Measurements from ENCODE around the gene SLC35G1. TPM values are rescaled to one million over a fixed set of nuclear protein-coding genes. Genes with fewer than 3 reads are reported as not detected.

SLC35G1 gene
- total RNA-seq, 1 experiment from 2014 or later = 3.6 TPM

DNA sequence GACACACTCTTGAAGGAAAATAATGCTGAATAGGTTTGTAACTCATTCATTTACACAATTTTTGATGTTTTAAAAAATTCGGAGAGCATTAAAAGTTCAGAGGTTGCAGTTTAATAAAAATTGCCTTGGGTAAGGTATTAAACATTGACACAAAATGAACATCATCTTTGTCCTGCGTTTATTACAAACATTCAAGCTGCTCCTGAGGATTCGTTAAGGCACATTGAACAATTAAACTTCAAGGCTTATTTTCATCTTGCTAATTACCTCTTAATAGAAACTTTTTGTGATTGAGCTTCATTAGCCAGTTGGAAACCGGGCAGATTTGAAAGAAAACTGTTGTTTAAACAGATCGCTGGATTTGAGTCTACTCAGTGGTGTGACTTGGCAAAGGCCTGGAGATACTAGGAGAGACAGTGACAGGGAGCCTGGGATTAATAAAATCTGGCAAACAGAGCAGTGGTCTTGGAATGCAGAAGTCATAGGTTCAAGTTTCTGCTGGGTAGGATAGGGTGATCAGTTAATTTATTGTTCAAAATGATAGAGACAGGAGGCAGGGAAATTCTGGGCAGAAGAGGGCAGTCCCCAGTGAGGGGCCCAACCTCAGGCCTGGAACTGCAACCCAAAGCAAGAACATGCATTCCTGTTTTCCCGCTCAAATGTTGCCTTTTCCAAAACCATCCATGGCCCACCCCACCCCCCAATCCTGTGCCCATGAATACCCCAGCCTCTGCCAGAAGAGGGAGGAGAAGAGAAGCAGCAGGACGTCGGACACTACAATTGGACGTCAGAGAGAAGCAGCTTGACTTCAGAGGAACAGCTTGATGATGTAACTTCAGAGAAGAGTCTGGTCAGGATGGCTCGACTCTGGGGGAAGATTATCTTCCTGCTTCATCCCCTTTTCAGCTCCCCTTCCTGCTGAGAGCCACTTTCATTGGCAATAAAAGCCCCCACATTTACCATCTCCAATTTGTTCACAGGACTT, 43.5 kb upstream of the SLC35G1 start:
- no peaks in the 10 kb centered on the region for H3K27me3 Mint-ChIP-seq (ENCODE audit: unreplicated experiment)
- intact Hi-C loops (cut with micrococcal nuclease; ENCODE audit: unreplicated experiment) = no loop called here
- H3K9me3 Mint-ChIP-seq (ENCODE audit: low read depth, unreplicated experiment) = no peaks in the 10 kb centered on the region
- CTCF ChIA-PET = interaction anchor here (0.7 kb wide), 1 partner anchor 60 kb away, joined by 4 read pairs; no protein-coding TSS in a partner anchor
- TF ChIP-seq, protein P1, sequence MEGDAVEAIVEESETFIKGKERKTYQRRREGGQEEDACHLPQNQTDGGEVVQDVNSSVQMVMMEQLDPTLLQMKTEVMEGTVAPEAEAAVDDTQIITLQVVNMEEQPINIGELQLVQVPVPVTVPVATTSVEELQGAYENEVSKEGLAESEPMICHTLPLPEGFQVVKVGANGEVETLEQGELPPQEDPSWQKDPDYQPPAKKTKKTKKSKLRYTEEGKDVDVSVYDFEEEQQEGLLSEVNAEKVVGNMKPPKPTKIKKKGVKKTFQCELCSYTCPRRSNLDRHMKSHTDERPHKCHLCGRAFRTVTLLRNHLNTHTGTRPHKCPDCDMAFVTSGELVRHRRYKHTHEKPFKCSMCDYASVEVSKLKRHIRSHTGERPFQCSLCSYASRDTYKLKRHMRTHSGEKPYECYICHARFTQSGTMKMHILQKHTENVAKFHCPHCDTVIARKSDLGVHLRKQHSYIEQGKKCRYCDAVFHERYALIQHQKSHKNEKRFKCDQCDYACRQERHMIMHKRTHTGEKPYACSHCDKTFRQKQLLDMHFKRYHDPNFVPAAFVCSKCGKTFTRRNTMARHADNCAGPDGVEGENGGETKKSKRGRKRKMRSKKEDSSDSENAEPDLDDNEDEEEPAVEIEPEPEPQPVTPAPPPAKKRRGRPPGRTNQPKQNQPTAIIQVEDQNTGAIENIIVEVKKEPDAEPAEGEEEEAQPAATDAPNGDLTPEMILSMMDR (IDR thresholded peaks at IDR 0.05; ENCODE audit: unreplicated experiment) = no peak
- DNase-seq = no peak
- H3K36me3 Mint-ChIP-seq (ENCODE audit: insufficient read depth, unreplicated experiment) = no peaks in the 10 kb centered on the region
- H3K4me3 Mint-ChIP-seq (ENCODE audit: low read depth, unreplicated experiment) = no peak overlapping the region
- no peak overlapping the region for H3K27ac Mint-ChIP-seq (ENCODE audit: unreplicated experiment)
- peaks cover 5% of the 10 kb centered on the region for H3K4me1 Mint-ChIP-seq (ENCODE audit: low read depth, unreplicated experiment)
- no TSS peak for BruUV-seq (replicated peaks)

DNA sequence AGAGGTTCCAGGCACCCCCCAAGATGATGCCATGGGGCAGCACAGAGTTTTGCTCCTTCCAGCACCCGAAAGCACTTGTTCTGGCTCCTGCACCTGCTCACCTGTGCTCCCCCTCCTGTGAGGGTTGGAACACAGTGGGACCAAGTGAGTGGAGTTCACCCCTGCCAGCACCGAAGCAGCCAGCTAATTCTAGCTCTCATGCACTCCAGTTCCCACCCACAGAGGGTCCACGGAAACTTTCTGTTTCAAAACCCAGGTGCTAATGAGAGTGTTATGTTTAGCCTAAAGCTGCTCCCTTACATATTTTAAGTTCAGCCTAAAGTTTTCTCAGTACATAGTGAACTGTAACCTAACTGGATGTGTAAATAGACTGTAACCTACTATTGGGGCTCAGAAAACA, 42.6 kb upstream of the SLC35G1 start:
- TF ChIP-seq, protein P1 (IDR thresholded peaks at IDR 0.05; ENCODE audit: unreplicated experiment) = no peak
- CTCF ChIA-PET = interaction anchor here (0.7 kb wide), 1 partner anchor 59 kb away, joined by 4 read pairs; no protein-coding TSS in a partner anchor
- H3K36me3 Mint-ChIP-seq (ENCODE audit: insufficient read depth, unreplicated experiment) = no peaks in the 10 kb centered on the region
- no TSS peak for BruUV-seq (replicated peaks)
- no peak overlapping the region for H3K4me3 Mint-ChIP-seq (ENCODE audit: low read depth, unreplicated experiment)
- no peaks in the 10 kb centered on the region for H3K27me3 Mint-ChIP-seq (ENCODE audit: unreplicated experiment)
- intact Hi-C loops (cut with micrococcal nuclease; ENCODE audit: unreplicated experiment) = no loop called here
- no peaks in the 10 kb centered on the region for H3K9me3 Mint-ChIP-seq (ENCODE audit: low read depth, unreplicated experiment)
- no peak overlapping the region for H3K27ac Mint-ChIP-seq (ENCODE audit: unreplicated experiment)
- peaks cover 9% of the 10 kb centered on the region for H3K4me1 Mint-ChIP-seq (ENCODE audit: low read depth, unreplicated experiment)
- DNase-seq = no peak

DNA sequence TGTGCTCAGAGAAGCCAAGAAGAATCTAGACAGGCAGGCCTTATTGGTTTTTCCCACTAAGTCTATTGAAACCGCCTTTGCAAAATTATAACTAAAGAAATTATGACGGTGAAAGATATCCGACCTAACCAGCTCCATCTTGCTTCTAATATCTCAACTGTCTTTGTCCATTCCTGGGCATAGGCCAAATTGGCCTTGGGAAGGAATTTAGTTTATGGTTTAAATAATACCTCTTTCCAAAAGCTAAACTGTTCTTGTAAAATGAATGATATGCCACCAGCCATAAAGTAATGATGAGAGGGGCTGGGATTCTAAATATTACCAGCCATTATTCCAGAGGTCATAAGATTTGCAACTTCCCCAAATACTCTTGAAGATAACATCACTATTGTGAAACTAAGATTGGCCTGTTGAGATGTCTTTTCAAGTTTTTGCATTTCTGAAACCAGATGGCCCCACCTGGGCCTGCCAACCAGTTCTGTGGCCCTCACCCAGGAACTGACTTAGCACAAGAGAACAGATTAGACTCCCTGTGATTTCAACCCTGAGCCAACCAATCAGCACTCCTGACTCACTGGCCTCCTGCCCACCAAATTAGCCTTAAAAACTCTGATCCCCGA, 41.2 kb upstream of the SLC35G1 start:
- TF ChIP-seq, protein P1 (IDR thresholded peaks at IDR 0.05; ENCODE audit: unreplicated experiment) = no peak
- no peak for DNase-seq
- Mint-ChIP-seq H3K4me3 (ENCODE audit: low read depth, unreplicated experiment) (no peak overlapping the region), H3K27me3 (ENCODE audit: unreplicated experiment) (no peaks in the 10 kb centered on the region), H3K36me3 (ENCODE audit: insufficient read depth, unreplicated experiment) (no peaks in the 10 kb centered on the region), H3K27ac (ENCODE audit: unreplicated experiment) (no peak overlapping the region), H3K9me3 (ENCODE audit: low read depth, unreplicated experiment) (no peaks in the 10 kb centered on the region), H3K4me1 (ENCODE audit: low read depth, unreplicated experiment) (peaks cover 9% of the 10 kb centered on the region)
- BruUV-seq (replicated peaks) = no TSS peak
- CTCF ChIA-PET = no interaction called here
- intact Hi-C loops (cut with micrococcal nuclease; ENCODE audit: unreplicated experiment) = no loop called here

DNA sequence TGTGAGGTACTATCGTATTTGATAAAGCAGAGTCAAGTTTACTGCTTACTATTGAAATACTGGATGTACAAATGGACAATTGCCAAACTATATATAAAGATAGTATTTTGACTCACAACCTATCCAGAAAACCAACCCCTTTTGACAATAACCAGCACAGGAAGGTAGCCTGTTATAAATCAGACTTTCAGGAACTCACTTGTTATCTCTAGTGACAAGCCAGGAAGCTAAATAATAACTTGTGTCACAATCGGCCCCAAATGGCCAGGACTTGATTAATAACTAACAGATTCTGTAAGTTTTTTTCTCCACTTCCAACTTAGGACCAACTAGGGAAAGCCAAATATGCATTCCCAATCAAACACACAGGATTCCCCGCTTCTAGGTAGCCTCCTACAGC, 38.8 kb upstream of the SLC35G1 start:
- no peak overlapping the region for H3K4me3 Mint-ChIP-seq (ENCODE audit: low read depth, unreplicated experiment)
- intact Hi-C loops (cut with micrococcal nuclease; ENCODE audit: unreplicated experiment) = loop anchor here (5.0 kb wide), 1 partner anchor 33 kb away; no protein-coding TSS in a partner anchor
- TF ChIP-seq, protein P1 (IDR thresholded peaks at IDR 0.05; ENCODE audit: unreplicated experiment) = no peak
- H3K36me3 Mint-ChIP-seq (ENCODE audit: insufficient read depth, unreplicated experiment) = no peaks in the 10 kb centered on the region
- CTCF ChIA-PET = no interaction called here
- no peaks in the 10 kb centered on the region for H3K27me3 Mint-ChIP-seq (ENCODE audit: unreplicated experiment)
- no peaks in the 10 kb centered on the region for H3K9me3 Mint-ChIP-seq (ENCODE audit: low read depth, unreplicated experiment)
- no peak for DNase-seq
- peaks cover 9% of the 10 kb centered on the region for H3K4me1 Mint-ChIP-seq (ENCODE audit: low read depth, unreplicated experiment)
- no TSS peak for BruUV-seq (replicated peaks)
- no peak overlapping the region for H3K27ac Mint-ChIP-seq (ENCODE audit: unreplicated experiment)

All from Calu3 (cell line).